Mesendoderm (in vitro differentiated cells): ENCODE measurements around the gene LRAT.
A peak's percentile ranks its signal among the peaks of the same experiment; 100 is the strongest.

Source experiments
- DNase-seq: peaks from one replicate; pipeline ENCODE4 v3.0.0; 2013
- H2AK5ac ChIP-seq: 2 replicates; pipeline ENCODE4 v1.6.1; 2013; ENCODE audit warnings: low read length, inconsistent platforms
- H2BK120ac ChIP-seq: 2 replicates; pipeline ENCODE4 v1.6.1; 2013; ENCODE audit warnings: low read depth, mild to moderate bottlenecking, low read length, moderate library complexity, mixed read lengths
- H2BK15ac ChIP-seq: replicated peaks from 2 replicates; pipeline ENCODE4 v1.6.1; 2013; ENCODE audit warnings: low read depth, mild to moderate bottlenecking, moderate library complexity
- H2BK5ac ChIP-seq: 2 replicates; pipeline ENCODE4 v1.6.1; 2013; ENCODE audit warnings: low read length, inconsistent platforms
- H3K18ac ChIP-seq: 2 replicates; pipeline ENCODE4 v1.6.1; 2013; ENCODE audit warnings: mild to moderate bottlenecking, low read length, mixed read lengths
- H3K23ac ChIP-seq: one replicate; pipeline ENCODE4 v1.6.1; 2013; ENCODE audit warnings: low read length
- H3K27ac ChIP-seq: 2 replicates; pipeline ENCODE4 v1.5.1; 2013; ENCODE audit warnings: low read depth, mild to moderate bottlenecking, inconsistent platforms, low read length, moderate library complexity
- H3K27me3 ChIP-seq: 2 replicates; pipeline ENCODE4 v1.6.1; 2013; ENCODE audit warnings: low read length, control low read depth, mild to moderate bottlenecking, inconsistent platforms; ENCODE audit not compliant: insufficient read depth, poor library complexity
- H3K36me3 ChIP-seq: 2 replicates; pipeline ENCODE4 v1.6.1; 2013; ENCODE audit warnings: low read length, inconsistent platforms; ENCODE audit not compliant: control insufficient read depth, insufficient read depth
- H3K4ac ChIP-seq: one replicate; pipeline ENCODE4 v1.6.1; 2013; ENCODE audit warnings: low read depth, mild to moderate bottlenecking, low read length, moderate library complexity
- H3K4me1 ChIP-seq: 2 replicates; pipeline ENCODE4 v1.6.1; 2013; ENCODE audit warnings: low read depth, low read length, inconsistent platforms; ENCODE audit not compliant: control insufficient read depth
- H3K4me2 ChIP-seq: 2 replicates; pipeline ENCODE4 v1.6.1; 2013; ENCODE audit warnings: low read length
- H3K4me3 ChIP-seq: 2 replicates; pipeline ENCODE4 v1.5.1; 2013; ENCODE audit warnings: mild to moderate bottlenecking, low read length
- H3K56ac ChIP-seq: one replicate; pipeline ENCODE4 v1.6.1; 2013; ENCODE audit warnings: low read length
- H3K79me1 ChIP-seq: 2 replicates; pipeline ENCODE4 v1.6.1; 2013; ENCODE audit warnings: low read length, inconsistent platforms
- H3K79me2 ChIP-seq: 2 replicates; pipeline ENCODE4 v1.6.1; 2013; ENCODE audit warnings: mild to moderate bottlenecking, low read length; ENCODE audit not compliant: control insufficient read depth, insufficient read depth
- H3K9ac ChIP-seq: 2 replicates; pipeline ENCODE4 v1.6.1; 2013; ENCODE audit warnings: low read length, inconsistent platforms
- H4K5ac ChIP-seq: one replicate; pipeline ENCODE4 v1.6.1; 2013; ENCODE audit warnings: low read length
- H4K8ac ChIP-seq: one replicate; pipeline ENCODE4 v1.6.1; 2013; ENCODE audit warnings: low read depth, mild to moderate bottlenecking, control low read depth, low read length, moderate library complexity
- WGBS: extraction: QIAGEN DNeasy Blood & Tissue Kit; methylation state at CpG from one replicate; pipeline ENCODE4 v1.1.7; 2013; ENCODE audit warnings: low lambda C conversion rate, missing lambda C conversion rate; ENCODE audit not compliant: insufficient coverage; ENCODE audit errors: extremely low coverage; 5-methylcytosine and 5-hydroxymethylcytosine counted together

The LRAT gene

GRCh38 chr4:154741131-154741665 is 2.6 kb upstream of the LRAT start:
- no peak overlapping the region for H3K27ac ChIP-seq
- no peak overlapping the region for H3K9ac ChIP-seq
- H3K56ac ChIP-seq = no peak overlapping the region
- no peak overlapping the region for H3K23ac ChIP-seq
- no peaks in the 10 kb centered on the region for H3K79me2 ChIP-seq
- H3K4me3 ChIP-seq = no peak overlapping the region
- H2BK5ac ChIP-seq = no peak overlapping the region
- H2BK15ac ChIP-seq = no peak overlapping the region
- peaks cover 19% of the 10 kb centered on the region for H3K27me3 ChIP-seq
- no peak overlapping the region for H2BK120ac ChIP-seq
- H4K8ac ChIP-seq = no peak overlapping the region
- DNase-seq = no peak
- peaks cover 13% of the 10 kb centered on the region for H3K4me1 ChIP-seq
- no CpG with 5 or more reads among the region's 20 CpGs for WGBS
- H4K5ac ChIP-seq = no peak overlapping the region
- H3K36me3 ChIP-seq = no peaks in the 10 kb centered on the region
- no peak overlapping the region for H3K4ac ChIP-seq
- no peak overlapping the region for H2AK5ac ChIP-seq
- no peak overlapping the region for H3K18ac ChIP-seq
- H3K79me1 ChIP-seq = no peaks in the 10 kb centered on the region
- peak overlapping the region; percentile 11 for H3K4me2 ChIP-seq

GRCh38 chr4:154741922-154742850 is 1.6 kb upstream of the LRAT start:
- no peak overlapping the region for H3K27ac ChIP-seq
- H3K36me3 ChIP-seq = no peaks in the 10 kb centered on the region
- no peak overlapping the region for H3K18ac ChIP-seq
- peaks cover 19% of the 10 kb centered on the region for H3K27me3 ChIP-seq
- peak; percentile 63 for DNase-seq
- H3K79me1 ChIP-seq = no peaks in the 10 kb centered on the region
- H2BK5ac ChIP-seq = no peak overlapping the region
- no peak overlapping the region for H4K5ac ChIP-seq
- H4K8ac ChIP-seq = no peak overlapping the region
- H3K23ac ChIP-seq = no peak overlapping the region
- peak overlapping the region; percentile 18 for H3K56ac ChIP-seq
- no peak overlapping the region for H3K4ac ChIP-seq
- no peaks in the 10 kb centered on the region for H3K79me2 ChIP-seq
- no peak overlapping the region for H3K4me3 ChIP-seq
- peak overlapping the region; percentile 48 for H3K4me2 ChIP-seq
- no peak overlapping the region for H3K9ac ChIP-seq
- peaks cover 13% of the 10 kb centered on the region for H3K4me1 ChIP-seq
- WGBS = no CpG with 5 or more reads among the region's 49 CpGs
- H2AK5ac ChIP-seq = no peak overlapping the region
- H2BK15ac ChIP-seq = no peak overlapping the region
- H2BK120ac ChIP-seq = no peak overlapping the region

- no peak overlapping the region for H2BK5ac ChIP-seq
- no peaks in the 10 kb centered on the region for H3K79me2 ChIP-seq
- no peak overlapping the region for H3K18ac ChIP-seq
- peaks cover 13% of the 10 kb centered on the region for H3K4me1 ChIP-seq
- peak overlapping the region; percentile 91 for H3K4me2 ChIP-seq
- no peak for DNase-seq
- H3K4me3 ChIP-seq = peak overlapping the region; percentile 51
- H3K4ac ChIP-seq = no peak overlapping the region
- no peaks in the 10 kb centered on the region for H3K36me3 ChIP-seq
- no CpG with 5 or more reads among the region's 31 CpGs for WGBS
- no peak overlapping the region for H2AK5ac ChIP-seq
- H3K27me3 ChIP-seq = peaks cover 19% of the 10 kb centered on the region
- H4K8ac ChIP-seq = no peak overlapping the region
- H2BK15ac ChIP-seq = no peak overlapping the region
- H4K5ac ChIP-seq = no peak overlapping the region
- H2BK120ac ChIP-seq = no peak overlapping the region
- H3K27ac ChIP-seq = no peak overlapping the region
- H3K9ac ChIP-seq = peak overlapping the region; percentile 63
- no peak overlapping the region for H3K56ac ChIP-seq
- H3K23ac ChIP-seq = peak overlapping the region; percentile 81
- H3K79me1 ChIP-seq = no peaks in the 10 kb centered on the region
These were observed 634 bp downstream of the LRAT start for GRCh38 chr4:154744341-154744926.

GRCh38 chr4:154757713-154758112 is 13.9 kb downstream of the LRAT start:
- H3K9ac ChIP-seq = no peak overlapping the region
- no peak overlapping the region for H2BK120ac ChIP-seq
- no peak overlapping the region for H2BK5ac ChIP-seq
- no peak overlapping the region for H3K27ac ChIP-seq
- DNase-seq = no peak
- no peaks in the 10 kb centered on the region for H3K27me3 ChIP-seq
- H3K18ac ChIP-seq = no peak overlapping the region
- no peak overlapping the region for H4K8ac ChIP-seq
- no peak overlapping the region for H2AK5ac ChIP-seq
- no peak overlapping the region for H4K5ac ChIP-seq
- no peaks in the 10 kb centered on the region for H3K79me1 ChIP-seq
- no peak overlapping the region for H3K4me3 ChIP-seq
- H3K79me2 ChIP-seq = no peaks in the 10 kb centered on the region
- no peak overlapping the region for H3K4ac ChIP-seq
- no CpG with 5 or more reads among the region's 6 CpGs for WGBS
- H3K36me3 ChIP-seq = no peaks in the 10 kb centered on the region
- H3K23ac ChIP-seq = no peak overlapping the region
- H3K4me1 ChIP-seq = peaks cover 2% of the 10 kb centered on the region
- no peak overlapping the region for H3K56ac ChIP-seq
- no peak overlapping the region for H3K4me2 ChIP-seq
- H2BK15ac ChIP-seq = no peak overlapping the region

GRCh38 chr4:154760895-154761294 is 17.1 kb downstream of the LRAT start:
- Histone ChIP-seq H3K27ac (no peak overlapping the region), H3K4ac (no peak overlapping the region), H2BK15ac (no peak overlapping the region), H3K27me3 (no peaks in the 10 kb centered on the region), H3K23ac (no peak overlapping the region), H3K36me3 (no peaks in the 10 kb centered on the region), H3K56ac (no peak overlapping the region), H3K4me1 (no peaks in the 10 kb centered on the region), H3K4me3 (no peak overlapping the region), H3K79me1 (no peaks in the 10 kb centered on the region), H2BK5ac (no peak overlapping the region), H3K4me2 (no peak overlapping the region), H4K8ac (no peak overlapping the region), H3K9ac (no peak overlapping the region), H4K5ac (no peak overlapping the region), H3K79me2 (no peaks in the 10 kb centered on the region), H2AK5ac (no peak overlapping the region), H2BK120ac (no peak overlapping the region), H3K18ac (no peak overlapping the region)
- DNase-seq = no peak
- no CpG with 5 or more reads among the region's 2 CpGs for WGBS
